ENCODE results near the gene CATSPER3.

- TF ChIP-seq CTCF (IDR thresholded peaks at IDR 0.05) (no peak), POLR2A (IDR thresholded peaks at IDR 0.05) (no peak)
Measured at GRCh38 chr5:134993161-134993560, 25.5 kb downstream of the CATSPER3 start.
